NCI-H1092 (cell line): ENCODE measurements around the gene LMX1B.

Experiments
- DNase-seq: peaks from one replicate; lab custom pipeline; 2025; lab: John Stamatoyannopoulos, UW

LMX1B gene

DNA sequence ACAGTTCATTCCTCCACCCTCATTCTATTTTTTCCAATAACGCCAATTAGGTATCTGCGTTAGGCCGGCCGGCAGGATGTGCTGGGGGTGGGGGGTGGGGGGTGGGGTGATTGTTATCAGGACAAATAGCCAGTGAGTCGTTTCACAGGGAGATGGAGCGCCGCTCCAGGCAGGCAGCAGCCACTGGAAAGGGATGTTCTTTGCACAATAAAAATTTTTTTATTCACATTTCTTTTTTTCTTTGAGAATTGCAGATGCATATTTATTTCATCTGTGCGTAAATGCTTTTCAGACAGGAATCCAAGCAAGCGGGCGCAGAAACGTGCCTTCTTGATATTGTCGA is 4.1 kb downstream of the LMX1B start:
- no peak for DNase-seq

DNA sequence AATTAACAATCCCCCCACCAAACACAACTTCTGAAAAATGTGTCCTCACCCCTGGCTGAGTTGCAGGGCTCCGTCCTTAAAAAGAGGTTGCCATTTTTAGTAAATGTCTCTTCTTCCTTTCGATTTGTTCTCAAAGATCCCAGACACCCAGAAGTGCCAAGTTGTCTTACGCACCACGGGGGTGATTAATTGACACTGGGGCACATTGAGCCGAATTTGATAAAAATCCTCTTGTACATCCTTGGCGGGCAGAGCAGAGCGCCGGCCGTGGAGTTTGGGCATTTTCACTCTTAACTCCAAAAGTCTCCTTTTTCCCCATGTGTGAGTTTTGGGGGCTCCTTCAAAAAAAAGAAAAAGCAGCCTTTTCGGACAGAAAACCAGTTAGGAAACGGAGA is 4.5 kb downstream of the LMX1B start:
- DNase-seq: no peak

DNA sequence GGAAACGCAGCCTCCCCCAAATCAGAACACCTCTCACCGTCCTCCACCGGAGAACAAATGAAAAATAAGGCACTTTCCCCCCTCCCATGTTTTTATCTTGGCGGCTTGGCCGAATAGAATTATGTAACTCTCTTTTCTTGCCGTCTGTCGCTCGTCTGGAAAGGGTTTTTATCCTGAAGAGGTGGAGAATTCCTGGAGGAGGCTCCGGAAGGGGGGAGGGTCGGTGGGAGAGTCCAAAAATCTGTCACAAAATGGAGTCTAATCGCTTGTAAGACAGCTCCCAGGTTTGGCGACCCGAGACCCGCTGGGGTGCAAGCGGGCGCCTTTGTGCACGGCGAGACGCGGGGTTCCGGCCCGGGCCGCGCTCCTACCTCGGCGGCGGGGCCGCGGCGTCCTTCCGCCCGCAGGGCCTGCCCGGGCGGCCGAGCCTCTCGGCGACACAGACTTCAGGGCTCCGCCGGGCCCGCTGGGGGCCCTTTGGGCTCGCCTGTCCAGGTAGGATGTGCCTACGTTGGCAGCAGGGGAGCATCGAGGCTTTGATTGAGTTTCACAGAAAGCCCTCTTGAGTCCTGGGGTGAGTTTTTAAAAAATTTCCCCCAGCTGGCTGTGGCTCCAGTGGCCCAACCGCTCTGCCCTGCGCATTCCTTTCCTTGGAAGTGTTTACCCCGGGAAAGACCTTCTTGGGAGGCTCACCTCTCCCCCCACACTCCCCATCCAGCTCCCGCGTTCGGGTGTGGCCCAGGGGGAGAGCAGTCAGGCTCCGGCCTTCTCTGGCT is 5.0 kb downstream of the LMX1B start:
- DNase-seq: no peak

DNA sequence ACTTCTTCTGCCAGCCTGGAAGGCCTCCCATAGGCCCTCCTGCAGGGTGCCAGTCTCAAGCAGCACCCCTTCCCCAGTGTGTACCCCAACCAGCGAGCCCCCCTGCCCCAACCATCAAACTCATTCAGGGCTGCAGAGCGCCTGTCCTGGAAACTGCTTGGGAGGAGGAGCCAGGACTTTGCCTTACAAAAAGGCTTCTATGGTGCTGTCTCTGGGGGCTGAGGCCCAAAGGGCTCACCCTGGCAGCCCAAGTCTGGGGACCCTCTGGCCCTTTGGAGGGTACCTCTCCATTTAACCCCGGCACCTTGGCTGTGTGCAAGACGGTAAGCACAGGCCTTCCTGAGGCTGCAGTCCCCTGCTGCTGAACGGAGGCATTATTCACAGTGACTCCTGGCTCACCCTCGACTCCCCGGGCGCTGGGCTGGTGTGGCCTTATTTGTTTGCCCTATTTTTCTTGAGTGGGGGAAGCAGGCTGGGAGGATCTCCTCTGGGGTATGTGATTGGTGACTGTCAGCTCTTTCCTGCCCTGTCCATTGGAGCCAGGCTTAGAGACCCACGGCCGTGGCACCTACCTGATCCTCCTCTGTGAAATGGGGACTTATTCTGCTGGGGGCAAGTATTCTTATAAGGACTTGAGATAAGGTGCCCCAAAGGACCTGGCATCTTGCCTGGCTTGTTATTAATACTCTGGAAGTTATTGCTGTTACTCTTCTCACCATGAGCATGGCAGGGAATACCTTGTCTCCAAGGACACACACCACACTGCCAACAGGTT is 5.8 kb downstream of the LMX1B start:
- DNase-seq: no peak

DNA sequence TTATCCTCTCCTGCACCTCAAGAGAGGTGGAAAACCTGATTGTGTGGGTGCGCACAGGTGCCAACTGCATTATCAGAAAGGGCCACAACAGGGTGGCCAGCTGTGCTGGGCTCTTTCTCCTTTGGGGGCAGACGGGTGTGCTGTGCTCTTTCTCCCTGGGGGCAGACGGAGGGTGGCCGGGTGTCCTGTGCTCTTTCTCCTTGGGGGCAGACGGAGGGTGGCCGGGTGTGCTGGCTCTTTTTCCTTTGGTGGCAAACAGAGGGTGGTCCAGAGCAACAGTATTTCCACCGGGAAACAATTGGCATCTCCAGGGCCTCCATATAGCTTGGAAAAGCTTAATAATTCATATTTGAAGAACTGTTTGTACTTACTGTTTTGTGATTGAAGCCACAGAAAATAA is 6.8 kb downstream of the LMX1B start:
- DNase-seq: no peak

DNA sequence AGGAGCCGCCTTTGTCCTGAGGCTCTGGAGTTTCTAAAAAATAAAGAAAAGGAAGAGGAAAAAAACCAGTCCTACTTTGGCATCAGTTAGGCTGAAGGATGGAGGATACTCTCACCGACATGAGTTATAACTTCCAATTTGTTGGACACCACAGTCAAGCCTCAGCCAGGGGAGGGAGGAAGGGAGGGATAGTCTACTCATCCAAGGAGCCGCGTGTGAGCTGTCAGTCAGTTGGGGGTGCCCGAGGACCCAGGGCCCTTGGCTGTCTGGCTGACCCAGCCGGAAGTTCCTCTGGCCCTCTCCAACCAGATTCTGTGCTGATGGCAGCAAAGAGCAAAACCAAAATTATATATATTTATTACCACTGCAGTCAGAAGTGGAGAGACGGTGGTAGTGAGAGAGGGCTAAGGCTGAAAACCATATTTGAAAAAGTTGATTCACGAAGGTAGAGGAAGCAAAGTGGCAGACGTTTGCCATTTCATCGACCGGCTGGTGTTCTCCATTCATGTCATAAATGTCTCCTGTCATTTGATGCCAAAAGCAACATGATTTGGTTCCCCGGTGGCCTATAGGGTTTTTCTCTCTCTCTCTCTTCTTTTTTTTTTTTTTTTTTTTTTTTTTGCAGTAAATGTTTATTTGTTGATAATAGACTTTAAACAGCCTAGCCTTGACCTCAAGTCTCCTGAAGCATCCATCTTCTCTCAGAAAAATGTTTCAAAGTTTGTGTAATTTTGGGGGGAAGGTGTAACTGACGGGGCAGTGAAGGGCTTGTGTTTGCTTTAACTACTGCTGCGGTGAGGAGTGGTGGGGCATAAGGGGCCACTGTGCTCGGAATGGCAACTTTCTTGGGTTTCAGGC is 7.6 kb downstream of the LMX1B start:
- no peak for DNase-seq

DNA sequence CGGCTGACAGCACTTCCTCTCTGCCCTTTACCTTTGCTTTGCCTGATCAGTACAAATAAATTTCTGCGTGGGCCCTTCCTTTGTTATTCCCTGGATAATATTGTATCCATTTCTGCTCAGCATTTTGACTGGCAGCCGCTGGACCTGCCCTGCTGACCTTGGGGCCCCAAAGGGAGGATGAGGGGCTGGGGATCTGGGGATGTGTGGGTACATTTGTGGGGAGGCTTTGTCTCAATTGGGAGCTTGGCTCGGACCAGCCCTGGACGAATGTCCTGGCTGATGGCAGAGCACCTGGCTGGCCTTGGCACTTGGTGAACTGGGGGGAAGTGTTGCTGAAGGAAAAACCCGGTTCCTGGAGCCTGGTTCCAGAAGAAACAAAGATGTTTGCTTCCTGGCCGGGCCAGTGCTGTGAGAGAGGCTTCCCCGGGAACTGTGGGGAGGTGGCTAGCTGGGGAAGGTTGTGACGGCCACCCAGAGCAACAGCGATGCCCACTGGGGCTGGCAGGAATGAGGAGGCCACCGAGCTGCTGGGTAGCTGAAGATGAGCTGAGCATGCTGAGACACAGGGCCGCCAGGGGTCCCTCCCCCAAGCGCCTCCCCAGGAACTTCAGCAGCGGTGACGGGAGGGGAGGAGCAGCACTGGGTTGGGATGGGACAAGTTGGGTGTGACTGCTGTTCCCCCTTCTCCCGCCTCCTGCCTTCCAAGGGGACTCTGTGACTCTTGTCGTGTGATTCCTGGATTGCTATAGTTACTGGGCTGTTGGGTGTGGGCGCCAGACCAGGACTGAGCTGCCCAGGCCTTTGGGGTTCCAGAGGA is 8.4 kb downstream of the LMX1B start:
- DNase-seq: no peak

DNA sequence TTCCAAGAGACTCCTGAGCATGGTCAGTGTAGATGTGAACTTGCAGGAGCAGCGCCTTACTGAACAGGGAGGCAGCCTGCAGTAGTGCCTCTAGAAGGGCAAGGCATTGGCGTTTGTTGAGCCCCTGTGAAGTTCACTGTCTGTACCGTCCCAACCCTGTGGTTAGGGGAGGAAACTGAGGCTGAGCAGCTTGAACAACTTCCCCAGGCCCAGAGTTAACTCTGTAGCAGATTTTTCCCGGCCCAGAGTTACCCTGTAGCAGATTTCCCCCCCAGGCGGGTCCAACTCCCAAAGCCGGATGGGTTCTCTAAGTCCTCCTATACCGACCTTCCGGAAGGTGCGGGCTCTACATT is 9.6 kb downstream of the LMX1B start:
- DNase-seq: no peak

DNA sequence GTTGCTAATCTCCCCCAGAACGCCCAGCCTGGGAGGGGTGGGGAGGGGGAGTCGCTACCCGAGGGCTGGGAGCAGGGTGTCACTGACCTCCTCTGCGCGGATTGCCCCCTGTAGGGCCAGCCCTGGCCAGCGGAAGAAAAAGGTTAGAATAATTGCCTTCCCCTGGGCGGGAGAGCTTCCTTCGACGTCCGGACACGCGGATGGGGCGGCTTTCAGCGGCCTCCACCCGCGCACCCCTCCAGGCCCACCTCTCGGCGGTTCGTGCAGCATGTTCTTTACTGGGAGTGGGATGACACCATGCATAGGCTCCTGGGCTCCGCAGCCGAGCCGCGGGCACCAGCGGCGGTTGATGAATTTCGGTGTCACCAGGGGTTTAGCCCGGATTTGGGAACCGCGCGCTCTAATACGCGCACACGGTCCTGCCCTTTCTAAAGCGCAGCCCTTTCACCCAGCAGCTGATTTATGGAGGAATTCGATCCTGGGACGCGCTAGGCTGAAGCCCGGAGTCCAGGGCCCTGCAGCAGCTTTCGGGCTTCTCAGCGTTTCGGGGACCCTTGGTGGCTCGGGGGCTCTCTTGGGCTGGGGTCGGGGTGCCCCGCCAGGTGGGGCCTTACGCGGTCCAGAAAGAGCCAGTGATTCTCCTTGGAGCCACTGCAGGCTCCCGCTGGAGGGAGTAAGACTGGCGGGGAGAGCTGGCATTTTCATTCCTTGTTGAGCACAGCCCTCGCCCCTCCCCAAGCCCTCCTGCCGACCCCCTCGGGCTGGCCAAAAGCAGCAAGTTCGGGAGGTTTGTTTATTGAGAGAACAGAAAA is 10.1 kb downstream of the LMX1B start:
- DNase-seq: no peak

DNA sequence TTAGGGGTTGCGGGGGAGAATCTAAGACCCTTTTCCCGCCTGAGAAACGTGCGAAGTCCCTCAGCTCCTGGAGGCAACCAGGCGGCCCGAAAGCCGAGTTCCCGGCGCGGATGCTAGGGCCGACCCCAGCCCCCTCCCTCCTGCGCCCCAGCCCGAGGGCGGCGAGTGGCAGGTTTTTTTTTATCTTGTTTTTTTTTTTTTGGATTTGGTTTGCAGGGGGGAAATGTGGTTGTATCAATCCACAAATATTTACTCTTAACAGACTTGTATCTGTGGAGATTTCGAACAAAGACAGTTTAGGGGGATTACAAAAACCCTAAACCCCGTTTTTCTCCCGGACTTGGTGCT is 10.7 kb downstream of the LMX1B start:
- no peak for DNase-seq

DNA sequence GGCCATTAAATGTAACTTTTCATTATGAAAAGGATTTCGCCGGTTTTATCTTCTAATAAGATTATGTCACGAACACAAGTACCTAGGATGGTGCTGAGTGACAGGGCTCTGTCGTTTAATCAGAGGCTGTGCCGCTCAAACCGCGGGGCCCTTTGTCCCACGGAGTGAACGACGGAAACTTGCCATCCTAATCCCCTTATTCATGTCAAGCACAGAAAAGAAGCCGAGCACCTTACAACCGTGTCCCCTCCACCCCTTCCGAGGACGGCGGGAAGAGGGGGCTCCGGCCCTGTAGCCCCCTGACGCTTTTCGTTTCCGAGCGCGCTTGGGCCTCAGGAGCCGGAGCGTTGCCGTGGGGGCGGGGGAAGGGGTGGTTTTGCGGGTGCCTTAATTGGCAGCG is 11.2 kb downstream of the LMX1B start:
- no peak for DNase-seq

DNA sequence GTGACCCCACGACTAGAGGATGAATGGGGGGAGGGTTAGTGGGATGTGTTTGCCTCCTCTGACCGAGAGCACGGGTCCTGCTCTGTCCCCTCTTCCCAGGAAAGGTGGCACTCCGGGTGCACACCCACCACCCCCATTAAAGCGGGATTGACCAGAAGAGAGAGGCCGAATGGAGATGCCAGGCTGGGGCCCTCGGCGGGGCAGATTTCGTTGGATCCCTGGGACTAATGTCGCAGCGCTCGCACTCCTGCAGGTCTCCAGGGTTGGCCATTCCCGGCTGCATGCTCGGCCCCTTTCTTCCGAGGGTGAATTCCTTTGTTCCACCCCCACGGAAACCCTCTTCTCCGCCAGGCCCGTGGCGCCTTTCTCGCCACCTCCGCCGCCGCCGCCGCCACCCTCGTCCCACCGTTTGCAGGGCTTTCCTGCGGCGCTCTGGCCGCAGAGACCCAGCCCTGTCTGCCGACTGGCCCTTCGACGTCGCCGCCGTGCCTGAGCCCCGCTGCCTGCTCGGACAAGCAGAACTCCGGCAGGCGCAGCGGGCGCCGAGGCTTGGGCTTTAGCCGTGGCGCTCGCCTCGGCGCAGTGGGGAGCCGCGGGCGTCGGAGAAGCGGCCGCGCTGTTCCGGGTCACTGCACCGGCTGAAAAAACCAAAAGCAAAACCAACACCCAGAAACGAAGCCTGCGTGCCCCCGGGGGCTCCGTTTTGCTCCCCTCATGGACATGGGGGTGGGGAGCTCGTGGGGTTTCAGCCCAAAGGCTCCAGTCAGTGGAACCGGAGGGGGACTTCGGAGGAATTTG is 11.8 kb downstream of the LMX1B start:
- DNase-seq: no peak

DNA sequence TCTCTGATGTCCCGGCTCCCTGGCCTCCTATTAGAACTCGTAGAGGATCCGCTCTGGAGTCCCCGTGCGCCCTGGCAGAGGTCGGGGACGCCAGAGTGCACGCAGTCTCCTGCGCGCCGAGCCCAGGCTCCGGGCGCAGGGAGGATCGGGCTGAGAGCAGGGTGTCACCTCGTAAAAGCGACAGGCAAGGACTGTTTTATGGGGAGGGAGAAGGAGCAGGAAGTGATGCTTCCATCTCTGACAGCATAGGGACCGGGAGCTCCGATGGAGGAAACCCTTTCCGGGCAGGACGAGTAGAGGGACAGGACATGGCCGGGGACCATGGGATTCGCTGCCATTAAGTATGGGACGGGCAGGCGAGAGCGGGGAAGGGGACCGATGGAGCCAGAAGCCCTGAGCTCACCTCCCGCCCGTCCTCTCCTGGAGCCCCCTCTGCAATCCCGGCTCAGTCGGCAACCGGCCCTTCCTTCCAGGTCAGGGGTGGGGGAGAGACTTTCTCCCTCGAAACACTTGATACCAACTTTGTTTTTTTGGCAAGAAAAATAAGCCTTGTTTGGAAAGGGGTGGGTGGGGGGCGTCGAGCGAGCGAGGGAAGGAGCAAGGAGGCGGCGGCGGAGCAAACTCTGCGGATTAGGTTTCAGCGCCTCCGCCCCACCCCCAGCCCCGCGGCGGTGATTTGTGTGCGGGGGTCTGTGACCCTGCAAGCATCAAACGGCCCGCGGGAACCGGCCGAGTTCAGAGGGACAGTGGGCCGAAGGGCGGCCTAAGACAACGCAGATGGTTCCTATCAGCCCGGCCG is 12.6 kb downstream of the LMX1B start:
- no peak for DNase-seq

DNA sequence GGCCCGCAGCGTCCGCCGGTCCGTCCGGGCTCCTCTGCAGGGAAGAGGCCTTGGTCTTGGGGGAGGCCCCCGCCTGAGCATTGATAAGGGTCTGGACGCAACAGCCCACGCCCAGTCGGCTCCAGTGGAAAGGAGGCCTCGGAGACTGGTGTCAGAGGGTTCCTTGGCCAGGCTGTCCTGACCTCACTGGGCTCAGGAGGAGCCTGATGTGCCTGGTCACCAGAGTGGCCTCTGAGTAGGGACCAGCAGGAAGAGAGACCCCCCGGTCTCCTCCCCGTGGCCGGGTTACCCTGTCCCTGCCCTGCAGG is 13.2 kb downstream of the LMX1B start:
- no peak for DNase-seq

DNA sequence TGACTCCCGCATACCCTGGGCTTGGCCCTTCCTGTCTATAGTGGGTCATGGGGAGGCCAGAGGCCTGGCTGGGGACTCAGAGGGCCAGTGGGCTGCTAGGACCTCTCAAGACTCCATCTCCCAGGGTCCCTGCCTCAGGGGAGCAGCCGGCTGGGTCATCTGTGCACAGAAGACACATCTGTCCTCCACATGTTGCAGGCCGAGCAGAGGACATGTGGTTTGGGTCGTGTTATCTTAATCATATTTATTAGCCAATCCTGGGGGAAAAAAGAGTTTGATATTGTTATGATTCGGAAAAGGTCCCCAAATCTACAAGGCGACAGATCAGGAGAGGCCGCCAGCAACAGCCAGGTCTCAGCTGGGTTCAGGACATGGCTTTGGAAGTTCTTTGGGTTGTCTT is 14.4 kb downstream of the LMX1B start:
- no peak for DNase-seq

DNA sequence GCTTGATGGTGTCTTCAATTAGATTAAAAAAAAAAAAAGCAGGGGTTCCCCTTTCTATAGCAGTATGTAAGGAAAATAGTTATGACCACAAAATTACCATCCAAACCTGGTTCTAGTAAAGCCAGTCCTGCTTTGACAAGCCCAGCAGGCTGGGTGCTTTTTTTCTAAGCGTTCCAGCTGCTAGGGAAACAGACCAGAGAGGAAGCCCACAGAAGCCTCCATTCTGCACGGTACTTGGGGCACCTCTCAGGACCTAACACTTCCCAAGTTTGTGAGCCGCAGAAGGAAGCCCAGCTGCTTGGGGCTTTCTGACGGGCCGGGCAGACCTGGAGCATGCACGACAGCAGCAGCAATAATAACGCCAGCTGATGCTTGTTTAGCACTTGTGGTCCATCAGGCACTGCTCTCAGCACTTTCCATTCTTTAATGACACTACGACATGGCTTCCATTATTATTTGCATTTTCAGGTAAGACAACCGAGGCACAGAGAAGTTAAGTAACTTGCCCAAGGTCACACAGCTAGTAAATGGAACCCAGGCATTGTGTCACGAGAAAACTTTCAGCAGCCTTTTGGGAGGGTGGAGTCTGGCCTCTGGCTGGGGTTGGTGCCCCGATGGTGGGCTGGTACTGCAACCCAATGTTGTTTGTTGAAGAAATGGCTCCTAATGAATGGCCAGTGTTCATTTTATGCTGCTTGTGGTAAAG is 15.4 kb downstream of the LMX1B start:
- no peak for DNase-seq

DNA sequence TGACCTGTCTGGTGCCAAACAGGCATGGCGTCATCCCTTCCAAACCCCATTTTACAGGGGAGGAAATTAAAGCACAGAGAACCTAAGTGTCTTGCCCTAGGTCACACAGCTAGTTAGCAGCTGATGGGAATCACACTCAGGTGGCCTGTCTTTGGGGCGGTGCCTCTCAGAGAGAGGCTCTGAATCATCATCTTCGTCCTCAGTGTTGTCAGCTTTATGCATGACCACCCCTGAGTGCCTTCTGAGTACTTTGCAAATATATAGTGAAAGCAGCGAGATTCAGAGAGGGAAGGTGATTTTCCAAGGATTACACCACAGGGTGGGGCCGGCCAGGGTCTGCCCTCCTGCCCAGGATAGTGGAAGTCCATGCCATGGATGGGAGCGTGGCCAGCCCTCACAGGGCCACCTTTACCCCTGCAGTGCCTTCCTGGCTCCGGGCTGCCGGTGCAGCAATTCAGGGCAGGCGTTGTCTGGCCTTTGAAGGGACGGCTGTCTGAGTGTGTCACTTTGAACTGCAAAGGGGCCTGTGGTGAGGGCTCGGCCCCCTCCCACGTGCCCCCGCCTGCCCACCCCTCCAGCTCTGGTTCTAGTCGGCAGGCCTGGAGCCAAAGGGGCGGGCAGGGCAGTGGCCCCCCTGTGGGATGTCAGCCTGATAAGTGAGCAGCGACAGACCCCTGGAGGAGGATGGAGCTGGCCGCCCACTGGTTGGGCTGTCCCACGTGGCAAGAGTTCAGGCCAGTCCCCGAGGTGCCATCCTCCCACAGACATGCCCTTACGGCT is 16.9 kb downstream of the LMX1B start:
- no peak for DNase-seq

DNA sequence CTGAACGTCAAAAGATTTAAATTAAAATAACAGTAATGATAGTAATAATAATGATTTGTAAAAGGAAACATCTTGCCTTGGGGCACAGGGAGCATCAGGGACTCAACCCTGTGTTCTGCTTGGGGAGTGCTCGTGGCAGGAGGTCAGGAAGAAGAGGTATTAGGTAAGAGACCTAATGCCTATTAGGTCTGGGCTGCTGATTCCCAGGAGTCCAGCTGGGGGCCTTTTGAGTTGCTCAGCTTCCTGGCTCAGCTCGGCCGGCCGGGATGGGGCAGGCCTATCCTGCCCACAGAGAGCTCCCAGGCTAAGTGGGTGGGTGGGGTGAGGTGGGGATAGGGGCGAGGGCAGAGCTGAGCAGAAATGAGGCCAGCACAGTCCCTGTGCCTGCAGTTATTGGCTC is 17.5 kb downstream of the LMX1B start:
- no peak for DNase-seq
